AG10803 (cell line): Measurements from ENCODE around the gene ROPN1.

ENCODE experiments used
- DNase-seq: peaks from one replicate; pipeline ENCODE4 v3.0.0; 2010; ENCODE audit warnings: low read depth
- H3K4me3 ChIP-seq: 2 replicates; pipeline ENCODE4 v1.5.1; 2011; ENCODE audit warnings: mild to moderate bottlenecking, low read length, control low read depth
- TF ChIP-seq, protein P1 (sequence below): conservative IDR thresholded peaks from 2 replicates; pipeline ENCODE4 v1.5.1; 2011; ENCODE audit warnings: mild to moderate bottlenecking, low read length, control low read depth, inconsistent platforms

The ROPN1 gene

DNA sequence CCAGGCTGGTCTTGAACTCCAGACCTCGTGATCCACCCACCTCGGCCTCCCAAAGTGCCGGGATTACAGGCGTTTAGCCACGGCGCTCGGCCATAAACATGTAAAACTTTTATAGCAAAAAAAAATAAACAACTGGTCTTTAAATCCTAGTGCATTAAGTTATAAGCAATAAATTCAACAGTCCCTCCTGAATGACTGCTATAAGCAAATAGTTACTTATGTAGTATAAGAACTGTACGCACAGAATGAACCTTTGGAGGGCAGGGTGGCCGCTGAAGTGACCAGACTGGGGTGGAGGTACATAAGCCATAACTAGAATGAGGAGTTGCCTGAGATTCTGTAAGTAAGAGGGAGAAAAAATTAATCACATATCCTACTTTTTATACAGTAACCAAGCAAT is 43.5 kb downstream of the ROPN1 start:
- TF ChIP-seq, protein P1, sequence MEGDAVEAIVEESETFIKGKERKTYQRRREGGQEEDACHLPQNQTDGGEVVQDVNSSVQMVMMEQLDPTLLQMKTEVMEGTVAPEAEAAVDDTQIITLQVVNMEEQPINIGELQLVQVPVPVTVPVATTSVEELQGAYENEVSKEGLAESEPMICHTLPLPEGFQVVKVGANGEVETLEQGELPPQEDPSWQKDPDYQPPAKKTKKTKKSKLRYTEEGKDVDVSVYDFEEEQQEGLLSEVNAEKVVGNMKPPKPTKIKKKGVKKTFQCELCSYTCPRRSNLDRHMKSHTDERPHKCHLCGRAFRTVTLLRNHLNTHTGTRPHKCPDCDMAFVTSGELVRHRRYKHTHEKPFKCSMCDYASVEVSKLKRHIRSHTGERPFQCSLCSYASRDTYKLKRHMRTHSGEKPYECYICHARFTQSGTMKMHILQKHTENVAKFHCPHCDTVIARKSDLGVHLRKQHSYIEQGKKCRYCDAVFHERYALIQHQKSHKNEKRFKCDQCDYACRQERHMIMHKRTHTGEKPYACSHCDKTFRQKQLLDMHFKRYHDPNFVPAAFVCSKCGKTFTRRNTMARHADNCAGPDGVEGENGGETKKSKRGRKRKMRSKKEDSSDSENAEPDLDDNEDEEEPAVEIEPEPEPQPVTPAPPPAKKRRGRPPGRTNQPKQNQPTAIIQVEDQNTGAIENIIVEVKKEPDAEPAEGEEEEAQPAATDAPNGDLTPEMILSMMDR: no peak
- H3K4me3 ChIP-seq: no peak overlapping the region
- no peak for DNase-seq

DNA sequence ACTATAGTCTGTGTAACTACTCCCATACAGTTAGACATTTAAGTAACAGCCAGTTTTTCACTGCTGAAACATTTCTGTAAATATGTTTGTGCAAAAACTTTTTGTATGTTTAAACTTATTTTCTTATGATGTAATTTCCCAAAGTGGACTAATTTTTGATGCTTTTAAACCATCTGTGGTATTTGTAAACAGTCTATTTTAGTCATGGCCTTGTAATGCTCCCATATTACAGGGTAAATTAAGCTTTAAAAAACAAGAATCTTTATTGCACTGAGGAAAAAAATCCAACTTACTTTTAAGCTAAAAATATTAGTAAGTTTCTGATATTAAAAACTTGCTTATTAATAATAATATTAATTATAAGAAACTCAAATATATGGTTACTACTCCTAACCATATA is 44.4 kb downstream of the ROPN1 start:
- peak; percentile 28 for DNase-seq
- TF ChIP-seq, protein P1: no peak
- H3K4me3 ChIP-seq: no peak overlapping the region

- TF ChIP-seq, protein P1: no peak
- no peak for DNase-seq
- H3K4me3 ChIP-seq: no peak overlapping the region
Measured at GRCh38 chr3:123941542-123941941, 50.4 kb downstream of the ROPN1 start.

DNA sequence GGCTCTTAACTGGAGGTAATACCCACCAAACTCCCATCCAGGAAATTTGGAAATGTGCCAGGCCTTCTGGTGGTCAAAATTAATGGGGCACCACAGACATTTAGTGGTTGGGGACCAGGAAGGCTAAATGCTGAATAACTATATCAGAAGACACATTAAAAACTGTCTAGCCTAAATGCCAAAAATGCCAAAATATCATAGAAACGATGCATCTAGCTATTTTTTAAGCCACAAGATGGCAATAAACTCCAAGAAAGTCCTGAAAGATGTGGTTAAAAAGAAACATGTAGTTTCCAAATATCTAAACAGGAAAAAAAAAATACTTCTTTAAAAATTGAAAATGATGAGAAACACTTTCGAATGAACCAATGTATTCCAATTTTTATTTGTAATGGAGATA is 50.8 kb downstream of the ROPN1 start:
- DNase-seq: peak; percentile 44
- TF ChIP-seq, protein P1: peak; percentile 59

GRCh38 chr3:123939706-123940105 is 52.2 kb downstream of the ROPN1 start:
- DNase-seq: no peak

More for the DNA sequence above, 50.8 kb downstream of the ROPN1 start:
- H3K4me3 ChIP-seq: no peak overlapping the region

GRCh38 chr3:123936400-123936799 is 55.5 kb downstream of the ROPN1 start:
- no peak overlapping the region for H3K4me3 ChIP-seq
- TF ChIP-seq, protein P1: no peak
- DNase-seq: peak; percentile 21

More at GRCh38 chr3:123939706-123940105, 52.2 kb downstream of the ROPN1 start:
- TF ChIP-seq, protein P1: no peak
- no peak overlapping the region for H3K4me3 ChIP-seq

GRCh38 chr3:123935830-123936229 is 56.1 kb downstream of the ROPN1 start:
- TF ChIP-seq, protein P1: no peak
- no peak overlapping the region for H3K4me3 ChIP-seq
- no peak for DNase-seq
